ENCODE data around the gene RUFY1.

The RUFY1 gene

DNA sequence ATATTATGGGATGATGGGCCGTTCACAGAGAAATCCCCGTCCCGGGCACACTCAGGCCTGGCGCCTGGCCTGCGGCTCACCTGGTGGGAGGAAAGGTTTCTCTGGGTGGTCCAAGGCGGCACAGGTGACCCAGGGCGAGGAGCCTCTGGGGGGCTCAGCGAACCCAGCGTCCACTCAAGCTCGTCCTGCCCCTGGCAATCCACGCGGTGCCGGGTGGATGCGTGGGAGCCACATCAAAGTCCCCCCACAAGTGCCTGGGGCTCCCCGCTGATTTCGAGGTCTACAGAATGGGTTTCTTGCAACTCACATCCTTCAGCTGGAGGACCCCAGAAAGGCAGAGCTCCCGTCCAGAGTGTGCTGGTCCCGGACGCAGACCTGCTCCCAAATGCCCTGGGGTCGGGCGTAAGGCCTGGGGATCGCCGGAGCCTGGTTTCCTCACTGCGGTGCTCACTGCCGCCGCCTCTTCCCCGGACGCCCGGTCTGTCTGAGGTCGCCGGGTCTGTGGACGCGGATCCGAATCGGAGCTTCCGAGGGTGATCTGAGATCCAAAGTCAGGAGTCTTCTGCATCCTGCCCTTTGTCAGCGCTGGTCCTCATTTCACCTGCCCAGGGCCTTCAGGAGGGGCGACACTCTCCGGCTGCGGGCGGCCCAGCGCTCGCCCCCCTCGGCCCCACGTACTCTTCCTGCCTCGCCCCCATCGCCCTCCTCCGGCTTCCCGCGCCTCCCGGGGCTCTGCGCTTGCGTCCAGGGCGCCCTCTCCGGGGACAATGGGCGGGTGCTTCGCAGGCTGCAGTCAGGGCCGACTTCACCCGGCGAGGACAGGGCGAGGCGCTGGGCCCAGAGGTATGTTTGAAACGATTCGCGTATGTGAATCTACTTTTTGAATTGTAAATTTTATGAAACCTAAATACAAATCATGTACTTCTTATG lies 20.0 kb upstream of the RUFY1 start:
- H3K27me3 ChIP-seq (ENCODE audit: insufficient read depth, poor library complexity, severe bottlenecking), result peaks cover 16% of the 10 kb centered on the region
- H3K27ac ChIP-seq (replicated peaks), result no peak overlapping the region
- DNase-seq (ENCODE audit: low read depth in 1 of 2, low spot score in 1 of 2), result no peak
- TF ChIP-seq SPI1 (IDR thresholded peaks at IDR 0.05; ENCODE audit: borderline replicate concordance, low read depth) (no peak), POLR2AphosphoS5 (IDR thresholded peaks at IDR 0.05; ENCODE audit: low read depth) (no peak), GABPA (IDR thresholded peaks at IDR 0.05; ENCODE audit: low read depth) (no peak)
- TF ChIP-seq, protein P1, sequence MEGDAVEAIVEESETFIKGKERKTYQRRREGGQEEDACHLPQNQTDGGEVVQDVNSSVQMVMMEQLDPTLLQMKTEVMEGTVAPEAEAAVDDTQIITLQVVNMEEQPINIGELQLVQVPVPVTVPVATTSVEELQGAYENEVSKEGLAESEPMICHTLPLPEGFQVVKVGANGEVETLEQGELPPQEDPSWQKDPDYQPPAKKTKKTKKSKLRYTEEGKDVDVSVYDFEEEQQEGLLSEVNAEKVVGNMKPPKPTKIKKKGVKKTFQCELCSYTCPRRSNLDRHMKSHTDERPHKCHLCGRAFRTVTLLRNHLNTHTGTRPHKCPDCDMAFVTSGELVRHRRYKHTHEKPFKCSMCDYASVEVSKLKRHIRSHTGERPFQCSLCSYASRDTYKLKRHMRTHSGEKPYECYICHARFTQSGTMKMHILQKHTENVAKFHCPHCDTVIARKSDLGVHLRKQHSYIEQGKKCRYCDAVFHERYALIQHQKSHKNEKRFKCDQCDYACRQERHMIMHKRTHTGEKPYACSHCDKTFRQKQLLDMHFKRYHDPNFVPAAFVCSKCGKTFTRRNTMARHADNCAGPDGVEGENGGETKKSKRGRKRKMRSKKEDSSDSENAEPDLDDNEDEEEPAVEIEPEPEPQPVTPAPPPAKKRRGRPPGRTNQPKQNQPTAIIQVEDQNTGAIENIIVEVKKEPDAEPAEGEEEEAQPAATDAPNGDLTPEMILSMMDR (IDR thresholded peaks at IDR 0.05; ENCODE audit: insufficient read depth, low read length), result no peak
- TF ChIP-seq, protein P2, sequence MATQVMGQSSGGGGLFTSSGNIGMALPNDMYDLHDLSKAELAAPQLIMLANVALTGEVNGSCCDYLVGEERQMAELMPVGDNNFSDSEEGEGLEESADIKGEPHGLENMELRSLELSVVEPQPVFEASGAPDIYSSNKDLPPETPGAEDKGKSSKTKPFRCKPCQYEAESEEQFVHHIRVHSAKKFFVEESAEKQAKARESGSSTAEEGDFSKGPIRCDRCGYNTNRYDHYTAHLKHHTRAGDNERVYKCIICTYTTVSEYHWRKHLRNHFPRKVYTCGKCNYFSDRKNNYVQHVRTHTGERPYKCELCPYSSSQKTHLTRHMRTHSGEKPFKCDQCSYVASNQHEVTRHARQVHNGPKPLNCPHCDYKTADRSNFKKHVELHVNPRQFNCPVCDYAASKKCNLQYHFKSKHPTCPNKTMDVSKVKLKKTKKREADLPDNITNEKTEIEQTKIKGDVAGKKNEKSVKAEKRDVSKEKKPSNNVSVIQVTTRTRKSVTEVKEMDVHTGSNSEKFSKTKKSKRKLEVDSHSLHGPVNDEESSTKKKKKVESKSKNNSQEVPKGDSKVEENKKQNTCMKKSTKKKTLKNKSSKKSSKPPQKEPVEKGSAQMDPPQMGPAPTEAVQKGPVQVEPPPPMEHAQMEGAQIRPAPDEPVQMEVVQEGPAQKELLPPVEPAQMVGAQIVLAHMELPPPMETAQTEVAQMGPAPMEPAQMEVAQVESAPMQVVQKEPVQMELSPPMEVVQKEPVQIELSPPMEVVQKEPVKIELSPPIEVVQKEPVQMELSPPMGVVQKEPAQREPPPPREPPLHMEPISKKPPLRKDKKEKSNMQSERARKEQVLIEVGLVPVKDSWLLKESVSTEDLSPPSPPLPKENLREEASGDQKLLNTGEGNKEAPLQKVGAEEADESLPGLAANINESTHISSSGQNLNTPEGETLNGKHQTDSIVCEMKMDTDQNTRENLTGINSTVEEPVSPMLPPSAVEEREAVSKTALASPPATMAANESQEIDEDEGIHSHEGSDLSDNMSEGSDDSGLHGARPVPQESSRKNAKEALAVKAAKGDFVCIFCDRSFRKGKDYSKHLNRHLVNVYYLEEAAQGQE (IDR thresholded peaks at IDR 0.05; ENCODE audit: insufficient replicate concordance, low read depth), result no peak
- H3K4me3 ChIP-seq (replicated peaks; ENCODE audit: insufficient read depth, low read length), result no peak overlapping the region

DNA sequence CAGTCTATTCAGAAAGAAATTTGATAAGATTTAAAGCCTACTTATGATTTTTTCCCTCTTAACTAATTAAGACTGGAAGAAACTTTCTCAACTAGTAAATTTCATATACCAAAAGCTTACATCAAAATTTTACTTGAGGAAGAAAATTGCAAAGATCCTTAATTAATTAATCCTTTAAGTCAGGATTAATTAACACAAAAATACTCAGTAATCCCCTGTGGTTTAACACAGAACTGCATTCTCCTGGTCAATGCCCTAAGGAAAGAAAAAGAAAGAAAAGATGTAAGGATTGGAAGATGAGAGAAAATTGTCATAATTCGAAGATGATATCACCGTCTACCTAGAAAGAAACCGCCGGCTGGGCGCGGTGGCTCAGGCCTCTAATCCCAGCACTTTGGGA lies 17.3 kb upstream of the RUFY1 start:
- H3K27ac ChIP-seq (replicated peaks), result no peak overlapping the region
- no peak for TF ChIP-seq GABPA (IDR thresholded peaks at IDR 0.05; ENCODE audit: low read depth)
- TF ChIP-seq, protein P1 (IDR thresholded peaks at IDR 0.05; ENCODE audit: insufficient read depth, low read length), result no peak
- TF ChIP-seq, protein P2 (IDR thresholded peaks at IDR 0.05; ENCODE audit: insufficient replicate concordance, low read depth), result no peak
- TF ChIP-seq SPI1 (IDR thresholded peaks at IDR 0.05; ENCODE audit: borderline replicate concordance, low read depth), result no peak
- TF ChIP-seq POLR2AphosphoS5 (IDR thresholded peaks at IDR 0.05; ENCODE audit: low read depth), result no peak
- peaks cover 13% of the 10 kb centered on the region for H3K27me3 ChIP-seq (ENCODE audit: insufficient read depth, poor library complexity, severe bottlenecking)
- no peak for DNase-seq (ENCODE audit: low read depth in 1 of 2, low spot score in 1 of 2)
- no peak overlapping the region for H3K4me3 ChIP-seq (replicated peaks; ENCODE audit: insufficient read depth, low read length)

DNA sequence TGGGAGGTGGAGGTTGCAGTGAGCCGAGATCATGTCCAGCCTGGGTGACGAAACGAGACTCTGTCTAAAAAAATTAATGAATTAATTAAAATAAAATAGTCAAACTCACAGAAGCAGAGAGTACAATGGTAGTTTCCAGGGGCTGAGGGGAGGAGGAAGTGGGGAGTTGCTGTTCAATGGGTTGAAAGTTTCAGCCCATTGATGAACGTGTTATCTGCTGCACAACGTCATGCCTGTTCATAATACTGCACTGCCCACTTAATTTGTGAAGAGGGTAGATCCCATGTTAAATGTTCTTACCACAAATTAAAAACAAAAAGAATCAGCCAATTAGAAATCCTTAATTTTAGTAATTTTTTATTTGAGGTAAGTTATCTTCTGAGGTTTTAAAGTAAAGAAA lies 16.4 kb upstream of the RUFY1 start:
- H3K4me3 ChIP-seq (replicated peaks; ENCODE audit: insufficient read depth, low read length), result no peak overlapping the region
- peaks cover 13% of the 10 kb centered on the region for H3K27me3 ChIP-seq (ENCODE audit: insufficient read depth, poor library complexity, severe bottlenecking)
- no peak for DNase-seq (ENCODE audit: low read depth in 1 of 2, low spot score in 1 of 2)
- H3K27ac ChIP-seq (replicated peaks), result no peak overlapping the region
- TF ChIP-seq, protein P2 (IDR thresholded peaks at IDR 0.05; ENCODE audit: insufficient replicate concordance, low read depth), result no peak
- TF ChIP-seq SPI1 (IDR thresholded peaks at IDR 0.05; ENCODE audit: borderline replicate concordance, low read depth) (no peak), POLR2AphosphoS5 (IDR thresholded peaks at IDR 0.05; ENCODE audit: low read depth) (no peak), GABPA (IDR thresholded peaks at IDR 0.05; ENCODE audit: low read depth) (no peak)
- TF ChIP-seq, protein P1 (IDR thresholded peaks at IDR 0.05; ENCODE audit: insufficient read depth, low read length), result no peak

Measured in HL-60 (cell line).